SK-N-SH (cell line): ENCODE data around the gene ZAP70. TPM values are rescaled to one million over a fixed set of nuclear protein-coding genes. Genes with fewer than 3 reads are reported as not detected.

Experiments
- CTCF ChIA-PET: fragments of 300-600, 350-600 bp; formaldehyde crosslinking; extraction: SDS; loops from one replicate; lab custom pipeline; 2021; lab: Yijun Ruan, JAX
- POLR2A ChIA-PET: fragments of 350-600 bp; sonication (Branson Sonifier 250); formaldehyde crosslinking; extraction: SDS; loops from one replicate; lab custom pipeline; 2020; ENCODE audit warnings: antibody characterized with exemption, inconsistent platforms; lab: Yijun Ruan, JAX
- DNase-seq: peaks from one replicate; pipeline ENCODE4 v3.0.0; 2012
- H2AFZ ChIP-seq: fragments of 200-600 bp; sonication (generic); 2 replicates; pipeline ENCODE4 v1.8.1; 2016; ENCODE audit warnings: antibody characterized with exemption, mild to moderate bottlenecking, low read depth
- H3F3A ChIP-seq: fragments of 200-600 bp; sonication (generic); replicated peaks from 2 replicates; pipeline ENCODE3; 2016; ENCODE audit warnings: antibody characterized with exemption, mild to moderate bottlenecking; ENCODE audit not compliant: insufficient read depth
- H3K27ac ChIP-seq, 2 experiments: fragments of 200-500 bp in 1 of 2; fragments of 200-600 bp in 1 of 2; sonication (Bioruptor generic) in 1 of 2; sonication (generic), shearing (Covaris generic) in 1 of 2; 2 replicates each; pipeline versions ENCODE4 v1.5.1 to v1.6.1; 2014 to 2016; ENCODE audit warnings: low read depth in 2 of 2, inconsistent platforms in 1 of 2, low read length in 1 of 2, mild to moderate bottlenecking in 1 of 2, mixed read lengths in 1 of 2
- H3K27me3 ChIP-seq: fragments of 200-600 bp; sonication (generic), shearing (Covaris generic); 2 replicates; pipeline ENCODE4 v1.6.1; 2016; ENCODE audit warnings: mixed run types; ENCODE audit not compliant: insufficient read depth
- H3K36me3 ChIP-seq, 2 experiments: fragments of 200-500 bp in 1 of 2; fragments of 200-600 bp in 1 of 2; sonication (Bioruptor generic) in 1 of 2; sonication (generic) in 1 of 2; replicated peaks in 1 of 2; 2 replicates each; pipeline versions ENCODE3 to v1.5.1; 2014 to 2016; ENCODE audit warnings: low read length in 1 of 2, mild to moderate bottlenecking in 1 of 2; ENCODE audit not compliant: insufficient read depth in 2 of 2, control insufficient read depth in 1 of 2
- H3K4me1 ChIP-seq, 2 experiments: fragments of 200-500 bp in 1 of 2; fragments of 200-600 bp in 1 of 2; sonication (Bioruptor generic) in 1 of 2; sonication (generic), shearing (Covaris generic) in 1 of 2; 2 replicates each; pipeline versions ENCODE4 v1.5.1 to v1.6.1; 2014 to 2016; ENCODE audit warnings: low read depth in 1 of 2, low read length in 1 of 2, mixed run types in 1 of 2; ENCODE audit not compliant: insufficient read depth in 2 of 2, control insufficient read depth in 1 of 2
- H3K4me2 ChIP-seq: fragments of 200-600 bp; sonication (generic), shearing (Covaris generic); 2 replicates; pipeline ENCODE4 v1.6.1; 2017; ENCODE audit warnings: mixed run types
- H3K4me3 ChIP-seq, 2 experiments: fragments of 200-500 bp in 1 of 2; fragments of 200-600 bp in 1 of 2; sonication (Bioruptor generic) in 1 of 2; sonication (generic), shearing (Covaris generic) in 1 of 2; 2 replicates each; pipeline versions ENCODE4 v1.5.1 to v1.8.1; 2014 to 2016; ENCODE audit warnings: low read depth in 2 of 2, inconsistent platforms in 1 of 2, low read length in 1 of 2, mild to moderate bottlenecking in 1 of 2, mixed read lengths in 1 of 2, moderate library complexity in 1 of 2
- H3K79me2 ChIP-seq: fragments of 200-600 bp; sonication (generic); 2 replicates; pipeline ENCODE4 v1.8.1; 2017; ENCODE audit warnings: mild to moderate bottlenecking; ENCODE audit not compliant: insufficient read depth
- H3K9ac ChIP-seq: fragments of 200-600 bp; sonication (generic); 2 replicates; pipeline ENCODE4 v1.6.1; 2017; ENCODE audit warnings: mixed run types
- H3K9me2 ChIP-seq: fragments of 200-600 bp; sonication (generic); 2 replicates; pipeline ENCODE4 v1.6.1; 2017; ENCODE audit warnings: mixed run types
- H3K9me3 ChIP-seq: fragments of 200-600 bp; sonication (generic); 2 replicates; pipeline ENCODE4 v1.6.1; 2017; ENCODE audit warnings: mixed run types, mild to moderate bottlenecking, moderate library complexity
- H4K20me1 ChIP-seq: fragments of 200-600 bp; sonication (generic); 2 replicates; pipeline ENCODE4 v1.6.1; 2017; ENCODE audit warnings: mild to moderate bottlenecking, mixed run types; ENCODE audit not compliant: insufficient read depth
- ELF1 ChIP-seq: IDR thresholded peaks from 2 replicates; pipeline ENCODE4 v1.4.0; 2012
- EP300 ChIP-seq, 2 experiments: IDR thresholded peaks; 2 replicates each; pipeline versions ENCODE4 v1.4.0 to v1.6.1; 2012; ENCODE audit warnings: borderline replicate concordance in 1 of 2, low read depth in 1 of 2, low read length in 1 of 2
- FOSL2 ChIP-seq: IDR thresholded peaks from 2 replicates; pipeline ENCODE4 v1.4.0; 2012; ENCODE audit warnings: low read depth, mild to moderate bottlenecking, moderate library complexity, borderline replicate concordance
- FOXJ3 ChIP-seq: sonication (generic); formaldehyde crosslinking; IDR thresholded peaks from 2 replicates; pipeline ENCODE4 v1.5.1; 2020; ENCODE audit warnings: mild to moderate bottlenecking, missing genetic modification reagents
- FOXM1 ChIP-seq: IDR thresholded peaks from 2 replicates; pipeline ENCODE4 v1.4.0; 2012; ENCODE audit warnings: low read depth, mild to moderate bottlenecking
- MEF2A ChIP-seq: IDR thresholded peaks from 2 replicates; pipeline ENCODE4 v1.4.0; 2012; ENCODE audit warnings: low read depth, borderline replicate concordance
- MXI1 ChIP-seq: IDR thresholded peaks from 2 replicates; pipeline ENCODE4 v1.6.1; 2012; ENCODE audit warnings: mild to moderate bottlenecking, low read depth, low read length, improper control_type of control experiment
- NRF1 ChIP-seq: IDR thresholded peaks from 2 replicates; pipeline ENCODE4 v1.6.1; 2012; ENCODE audit warnings: low read depth, mild to moderate bottlenecking, low read length
- POLR2AphosphoS5 ChIP-seq: IDR thresholded peaks from 2 replicates; pipeline ENCODE4 v1.6.1; 2012; ENCODE audit warnings: low read depth, low read length
- RCOR1 ChIP-seq: fragments of 150-350 bp; IDR thresholded peaks from 2 replicates; pipeline ENCODE4 v1.6.1; 2017; ENCODE audit warnings: antibody characterized with exemption, low read length
- RXRA ChIP-seq: IDR thresholded peaks from 2 replicates; pipeline ENCODE4 v1.4.0; 2012; ENCODE audit warnings: low read depth, mild to moderate bottlenecking, borderline replicate concordance
- SIN3A ChIP-seq: IDR thresholded peaks from 2 replicates; pipeline ENCODE4 v1.6.1; 2012; ENCODE audit warnings: low read depth, mild to moderate bottlenecking, low read length, moderate library complexity, borderline replicate concordance
- TCF12 ChIP-seq: IDR thresholded peaks from 2 replicates; pipeline ENCODE4 v1.4.0; 2012
- YY1 ChIP-seq: IDR thresholded peaks from 2 replicates; pipeline ENCODE4 v1.4.0; 2012; ENCODE audit warnings: low read depth, mild to moderate bottlenecking
- WGBS: methylation state at CpG from one replicate; pipeline ENCODE4 v1.1.6; 2017; ENCODE audit warnings: low lambda C conversion rate; 5-methylcytosine and 5-hydroxymethylcytosine counted together
- polyA plus RNA-seq, 3 experiments: library from polyadenylated mRNA; depleted of rRNA; stranded (reverse); fragments of >200 nt; gene quantifications; 2 replicates each; pipeline ENCODE4 v1.2.3, GENCODE V29; 2012
- TF ChIP-seq, protein P1 (sequence below): IDR thresholded peaks from 2 replicates; pipeline ENCODE4; 2012
- TF ChIP-seq, protein P2 (sequence below): fragments of 150-350 bp; IDR thresholded peaks from 2 replicates; pipeline ENCODE4 v1.6.1; 2017; ENCODE audit warnings: antibody characterized with exemption, low read length, low read depth, borderline replicate concordance
- TF ChIP-seq, protein P3 (sequence below): fragments of 200-600 bp; sonication (generic); IDR thresholded peaks from 2 replicates; pipeline ENCODE4 v1.6.1; 2017; ENCODE audit warnings: antibody characterized with exemption, mild to moderate bottlenecking, moderate library complexity
- TF ChIP-seq, protein P4 (sequence below): fragments of 150-350 bp; IDR thresholded peaks from 2 replicates; pipeline ENCODE4 v1.6.1; 2016; ENCODE audit warnings: mild to moderate bottlenecking, low read depth, low read length
- TF ChIP-seq, protein P5 (sequence below): IDR thresholded peaks from 2 replicates; pipeline ENCODE4 v1.4.0; 2012; ENCODE audit warnings: low read depth, borderline replicate concordance
- TF ChIP-seq, protein P6 (sequence below): IDR thresholded peaks from 2 replicates; pipeline ENCODE4 v1.4.0; 2012; ENCODE audit warnings: low read depth, borderline replicate concordance

The ZAP70 gene
- polyA plus RNA-seq, 1 of the 3 experiments (the other 2 are of a cell fraction), result 0.05 TPM

DNA sequence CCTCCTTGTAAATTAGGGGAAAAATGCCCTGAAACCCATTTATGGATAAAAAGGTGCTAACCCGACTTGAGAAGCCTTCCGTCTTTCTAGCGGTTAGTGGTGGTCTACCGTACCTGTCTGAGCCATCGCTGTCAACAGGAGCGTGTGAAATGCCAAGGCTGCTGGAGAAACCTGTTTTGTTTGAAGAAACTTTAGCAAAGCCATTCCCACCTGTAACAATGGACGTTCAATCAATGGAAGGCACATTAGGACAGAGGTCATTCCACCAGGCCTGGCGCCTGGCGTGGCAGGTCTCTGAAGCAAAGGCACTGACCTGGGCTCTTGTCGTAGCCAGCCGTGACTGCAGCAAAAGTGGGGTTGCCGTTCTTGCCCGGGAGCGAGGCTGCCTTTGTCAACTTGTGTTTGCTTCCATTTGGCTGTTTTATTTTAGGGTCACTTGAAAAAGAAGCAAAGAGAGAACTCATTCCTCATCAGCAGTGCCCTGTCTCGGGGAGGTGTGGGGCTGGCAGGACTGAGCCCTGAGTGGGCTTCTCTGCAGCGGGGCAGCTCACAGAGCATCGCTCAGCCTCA, 47.2 kb downstream of the ZAP70 start:
- Histone ChIP-seq H3K79me2 (no peaks in the 10 kb centered on the region), H3K4me1 (no peaks in the 10 kb centered on the region), H3K36me3 (peaks cover 8 to 74% of the 10 kb centered on the region in 2 experiments), H3K4me3 (no peak overlapping the region), H3K27me3 (no peaks in the 10 kb centered on the region), H2AFZ (no peak overlapping the region), H3K9me2 (no peaks in the 10 kb centered on the region), H3K4me2 (no peak overlapping the region), H3K27ac (no peak overlapping the region), H3K9ac (no peak overlapping the region), H4K20me1 (no peaks in the 10 kb centered on the region), H3K9me3 (no peaks in the 10 kb centered on the region), H3F3A (no peaks in the 10 kb centered on the region)
- TF ChIP-seq, protein P1, sequence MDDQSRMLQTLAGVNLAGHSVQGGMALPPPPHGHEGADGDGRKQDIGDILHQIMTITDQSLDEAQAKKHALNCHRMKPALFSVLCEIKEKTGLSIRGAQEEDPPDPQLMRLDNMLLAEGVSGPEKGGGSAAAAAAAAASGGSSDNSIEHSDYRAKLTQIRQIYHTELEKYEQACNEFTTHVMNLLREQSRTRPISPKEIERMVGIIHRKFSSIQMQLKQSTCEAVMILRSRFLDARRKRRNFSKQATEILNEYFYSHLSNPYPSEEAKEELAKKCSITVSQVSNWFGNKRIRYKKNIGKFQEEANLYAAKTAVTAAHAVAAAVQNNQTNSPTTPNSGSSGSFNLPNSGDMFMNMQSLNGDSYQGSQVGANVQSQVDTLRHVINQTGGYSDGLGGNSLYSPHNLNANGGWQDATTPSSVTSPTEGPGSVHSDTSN, result no peak
- TF ChIP-seq MXI1 (no peak), NRF1 (no peak), EP300 (IDR thresholded peaks at IDR 0.05; ENCODE audit: borderline replicate concordance in 1 of 2, low read depth in 1 of 2, low read length in 1 of 2) (no peak), FOXM1 (no peak), TCF12 (no peak), ELF1 (no peak), RCOR1 (no peak), MEF2A (no peak), RXRA (no peak), FOXJ3 (CRISPR knock-in tag) (no peak), YY1 (no peak), POLR2AphosphoS5 (no peak), SIN3A (no peak), FOSL2 (no peak)
- TF ChIP-seq, protein P2, sequence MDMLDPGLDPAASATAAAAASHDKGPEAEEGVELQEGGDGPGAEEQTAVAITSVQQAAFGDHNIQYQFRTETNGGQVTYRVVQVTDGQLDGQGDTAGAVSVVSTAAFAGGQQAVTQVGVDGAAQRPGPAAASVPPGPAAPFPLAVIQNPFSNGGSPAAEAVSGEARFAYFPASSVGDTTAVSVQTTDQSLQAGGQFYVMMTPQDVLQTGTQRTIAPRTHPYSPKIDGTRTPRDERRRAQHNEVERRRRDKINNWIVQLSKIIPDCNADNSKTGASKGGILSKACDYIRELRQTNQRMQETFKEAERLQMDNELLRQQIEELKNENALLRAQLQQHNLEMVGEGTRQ, result no peak
- TF ChIP-seq, protein P3, sequence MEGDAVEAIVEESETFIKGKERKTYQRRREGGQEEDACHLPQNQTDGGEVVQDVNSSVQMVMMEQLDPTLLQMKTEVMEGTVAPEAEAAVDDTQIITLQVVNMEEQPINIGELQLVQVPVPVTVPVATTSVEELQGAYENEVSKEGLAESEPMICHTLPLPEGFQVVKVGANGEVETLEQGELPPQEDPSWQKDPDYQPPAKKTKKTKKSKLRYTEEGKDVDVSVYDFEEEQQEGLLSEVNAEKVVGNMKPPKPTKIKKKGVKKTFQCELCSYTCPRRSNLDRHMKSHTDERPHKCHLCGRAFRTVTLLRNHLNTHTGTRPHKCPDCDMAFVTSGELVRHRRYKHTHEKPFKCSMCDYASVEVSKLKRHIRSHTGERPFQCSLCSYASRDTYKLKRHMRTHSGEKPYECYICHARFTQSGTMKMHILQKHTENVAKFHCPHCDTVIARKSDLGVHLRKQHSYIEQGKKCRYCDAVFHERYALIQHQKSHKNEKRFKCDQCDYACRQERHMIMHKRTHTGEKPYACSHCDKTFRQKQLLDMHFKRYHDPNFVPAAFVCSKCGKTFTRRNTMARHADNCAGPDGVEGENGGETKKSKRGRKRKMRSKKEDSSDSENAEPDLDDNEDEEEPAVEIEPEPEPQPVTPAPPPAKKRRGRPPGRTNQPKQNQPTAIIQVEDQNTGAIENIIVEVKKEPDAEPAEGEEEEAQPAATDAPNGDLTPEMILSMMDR, result no peak
- TF ChIP-seq, protein P4, sequence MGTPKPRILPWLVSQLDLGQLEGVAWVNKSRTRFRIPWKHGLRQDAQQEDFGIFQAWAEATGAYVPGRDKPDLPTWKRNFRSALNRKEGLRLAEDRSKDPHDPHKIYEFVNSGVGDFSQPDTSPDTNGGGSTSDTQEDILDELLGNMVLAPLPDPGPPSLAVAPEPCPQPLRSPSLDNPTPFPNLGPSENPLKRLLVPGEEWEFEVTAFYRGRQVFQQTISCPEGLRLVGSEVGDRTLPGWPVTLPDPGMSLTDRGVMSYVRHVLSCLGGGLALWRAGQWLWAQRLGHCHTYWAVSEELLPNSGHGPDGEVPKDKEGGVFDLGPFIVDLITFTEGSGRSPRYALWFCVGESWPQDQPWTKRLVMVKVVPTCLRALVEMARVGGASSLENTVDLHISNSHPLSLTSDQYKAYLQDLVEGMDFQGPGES, result no peak
- TF ChIP-seq, protein P5, sequence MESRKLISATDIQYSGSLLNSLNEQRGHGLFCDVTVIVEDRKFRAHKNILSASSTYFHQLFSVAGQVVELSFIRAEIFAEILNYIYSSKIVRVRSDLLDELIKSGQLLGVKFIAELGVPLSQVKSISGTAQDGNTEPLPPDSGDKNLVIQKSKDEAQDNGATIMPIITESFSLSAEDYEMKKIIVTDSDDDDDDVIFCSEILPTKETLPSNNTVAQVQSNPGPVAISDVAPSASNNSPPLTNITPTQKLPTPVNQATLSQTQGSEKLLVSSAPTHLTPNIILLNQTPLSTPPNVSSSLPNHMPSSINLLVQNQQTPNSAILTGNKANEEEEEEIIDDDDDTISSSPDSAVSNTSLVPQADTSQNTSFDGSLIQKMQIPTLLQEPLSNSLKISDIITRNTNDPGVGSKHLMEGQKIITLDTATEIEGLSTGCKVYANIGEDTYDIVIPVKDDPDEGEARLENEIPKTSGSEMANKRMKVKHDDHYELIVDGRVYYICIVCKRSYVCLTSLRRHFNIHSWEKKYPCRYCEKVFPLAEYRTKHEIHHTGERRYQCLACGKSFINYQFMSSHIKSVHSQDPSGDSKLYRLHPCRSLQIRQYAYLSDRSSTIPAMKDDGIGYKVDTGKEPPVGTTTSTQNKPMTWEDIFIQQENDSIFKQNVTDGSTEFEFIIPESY, result no peak
- TF ChIP-seq, protein P6, sequence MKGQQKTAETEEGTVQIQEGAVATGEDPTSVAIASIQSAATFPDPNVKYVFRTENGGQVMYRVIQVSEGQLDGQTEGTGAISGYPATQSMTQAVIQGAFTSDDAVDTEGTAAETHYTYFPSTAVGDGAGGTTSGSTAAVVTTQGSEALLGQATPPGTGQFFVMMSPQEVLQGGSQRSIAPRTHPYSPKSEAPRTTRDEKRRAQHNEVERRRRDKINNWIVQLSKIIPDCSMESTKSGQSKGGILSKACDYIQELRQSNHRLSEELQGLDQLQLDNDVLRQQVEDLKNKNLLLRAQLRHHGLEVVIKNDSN, result no peak
- ChIA-PET POLR2A (no interaction called here), CTCF (no interaction called here)
- 89% methylated on average over 14 of the region's 17 CpGs for WGBS
- DNase-seq, result no peak
